HepG2 (cell line): Measurements from ENCODE around the gene MAGIX. TPM values are rescaled to one million over a fixed set of nuclear protein-coding genes. Genes with fewer than 3 reads are reported as not detected.
A peak's percentile ranks its signal among the peaks of the same experiment; 100 is the strongest.

ENCODE experiments used
- AKAP8 ChIP-seq: sonication (generic); formaldehyde crosslinking; IDR thresholded peaks from 2 replicates; pipeline ENCODE4 v1.5.1; 2020; ENCODE audit warnings: mild to moderate bottlenecking, missing genetic modification reagents
- E2F5 ChIP-seq: sonication (generic); formaldehyde crosslinking; conservative IDR thresholded peaks from 2 replicates; pipeline ENCODE4 v1.4.0; 2020; ENCODE audit warnings: missing genetic modification reagents
- ELF4 ChIP-seq: sonication (generic); formaldehyde crosslinking; IDR thresholded peaks from 2 replicates; pipeline ENCODE4 v1.5.0; 2020; ENCODE audit warnings: missing genetic modification reagents, mild to moderate bottlenecking, moderate library complexity, borderline replicate concordance
- FOXO1 ChIP-seq: sonication (generic); formaldehyde crosslinking; IDR thresholded peaks from 2 replicates; pipeline ENCODE4 v1.4.0; 2020; ENCODE audit warnings: missing genetic modification reagents
- HMG20A ChIP-seq: IDR thresholded peaks from 2 replicates; pipeline ENCODE4 v1.6.1; 2016; ENCODE audit warnings: borderline replicate concordance
- HOXA5 ChIP-seq: sonication (generic); formaldehyde crosslinking; IDR thresholded peaks from 2 replicates; pipeline ENCODE4 v1.4.0; 2020; ENCODE audit warnings: missing genetic modification reagents
- KDM5A ChIP-seq: fragments of 200-600 bp; sonication (generic); IDR thresholded peaks from 2 replicates; pipeline ENCODE4 v1.7.0; 2018; ENCODE audit warnings: antibody characterized with exemption, mild to moderate bottlenecking, low read length, borderline replicate concordance
- MYPOP ChIP-seq: sonication (generic); formaldehyde crosslinking; IDR thresholded peaks from 2 replicates; pipeline ENCODE4 v1.8.1; 2023; ENCODE audit warnings: mild to moderate bottlenecking, moderate library complexity, missing genetic modification reagents
- NR0B2 ChIP-seq: sonication (generic); formaldehyde crosslinking; IDR thresholded peaks from 2 replicates; pipeline ENCODE4 v1.4.0; 2020; ENCODE audit warnings: mild to moderate bottlenecking, missing genetic modification reagents
- NR2F6 ChIP-seq, 2 experiments: IDR thresholded peaks; 2 replicates each; pipeline ENCODE4 v1.6.1; 2016; ENCODE audit warnings: antibody characterized with exemption in 1 of 2, mild to moderate bottlenecking in 1 of 2
- PITX1 ChIP-seq: sonication (generic); formaldehyde crosslinking; IDR thresholded peaks from 2 replicates; pipeline ENCODE4 v1.5.1; 2020; ENCODE audit warnings: mild to moderate bottlenecking, missing genetic modification reagents
- RARG ChIP-seq: sonication (generic); formaldehyde crosslinking; IDR thresholded peaks from 2 replicates; pipeline ENCODE4 v1.4.0; 2020; ENCODE audit warnings: low read depth, mild to moderate bottlenecking, missing genetic modification reagents
- SNAI1 ChIP-seq: sonication (generic); formaldehyde crosslinking; IDR thresholded peaks from 2 replicates; pipeline ENCODE4 v1.5.0; 2020; ENCODE audit warnings: mild to moderate bottlenecking, missing genetic modification reagents, borderline replicate concordance
- SOX13 ChIP-seq, 3 experiments: fragments of 450-650 bp in 1 of 3; sonication (generic) in 1 of 3; formaldehyde crosslinking in 1 of 3; IDR thresholded peaks in 2 of 3; conservative IDR thresholded peaks in 1 of 3; 2 replicates each; pipeline versions ENCODE4 v1.5.0 to v1.6.1; 2016 to 2020; ENCODE audit warnings: antibody characterized with exemption in 1 of 3, mild to moderate bottlenecking in 1 of 3, missing compliant biosample characterization in 1 of 3, missing genetic modification reagents in 1 of 3, moderate library complexity in 1 of 3
- SSRP1 ChIP-seq: IDR thresholded peaks from 2 replicates; pipeline ENCODE4 v1.6.1; 2016; ENCODE audit warnings: control low read depth
- TARDBP ChIP-seq: sonication (generic); formaldehyde crosslinking; IDR thresholded peaks from 2 replicates; pipeline ENCODE4 v1.8.0; 2022; ENCODE audit warnings: mild to moderate bottlenecking, missing genetic modification reagents
- ZFX ChIP-seq: sonication (generic); formaldehyde crosslinking; IDR thresholded peaks from 2 replicates; pipeline ENCODE4 v1.4.0; 2020; ENCODE audit warnings: mild to moderate bottlenecking, low read depth, missing genetic modification reagents, moderate library complexity
- ZGPAT ChIP-seq: IDR thresholded peaks from 2 replicates; pipeline ENCODE4 v1.6.1; 2016; ENCODE audit warnings: mild to moderate bottlenecking
- ZNF326 ChIP-seq: sonication (generic); formaldehyde crosslinking; IDR thresholded peaks from 2 replicates; pipeline ENCODE4 v1.4.0; 2020; ENCODE audit warnings: missing genetic modification reagents, borderline replicate concordance
- ZNF446 ChIP-seq: sonication (generic); formaldehyde crosslinking; IDR thresholded peaks from 2 replicates; pipeline ENCODE4 v1.5.0; 2020; ENCODE audit warnings: mild to moderate bottlenecking, missing genetic modification reagents
- ZNF451 ChIP-seq: sonication (generic); formaldehyde crosslinking; IDR thresholded peaks from 2 replicates; pipeline ENCODE4 v1.5.0; 2020; ENCODE audit warnings: mild to moderate bottlenecking, missing genetic modification reagents
- ZNF468 ChIP-seq: sonication (generic); formaldehyde crosslinking; IDR thresholded peaks from 2 replicates; pipeline ENCODE4 v1.8.0; 2022; ENCODE audit warnings: mild to moderate bottlenecking, moderate library complexity, missing genetic modification reagents
- ZNF496 ChIP-seq: sonication (generic); formaldehyde crosslinking; IDR thresholded peaks from 2 replicates; pipeline ENCODE4 v1.8.1; 2023; ENCODE audit warnings: mild to moderate bottlenecking, moderate library complexity, missing genetic modification reagents; ENCODE audit not compliant: insufficient replicate concordance
- ZNF816 ChIP-seq: sonication (generic); formaldehyde crosslinking; IDR thresholded peaks from 2 replicates; pipeline ENCODE4 v1.8.0; 2022; ENCODE audit warnings: missing genetic modification reagents, mild to moderate bottlenecking, borderline replicate concordance
- polyA plus RNA-seq, 8 experiments: library from polyadenylated mRNA; depleted of rRNA in 3 of 8; stranded (reverse) in 7 of 8; unstranded in 1 of 8; fragments of >200 nt; fragmentation: Illumina TruSeq in 4 of 8; extraction: Trizol in 4 of 8; gene quantifications; 2 replicates each; pipeline versions ENCODE4 v1.2.1 to v1.2.3, GENCODE V29; 2011 to 2016; ENCODE audit warnings: low read depth in 4 of 8, missing spikeins in 1 of 8, mixed read lengths in 1 of 8; ENCODE audit not compliant: insufficient read depth in 1 of 8
- total RNA-seq, 5 experiments: library from RNA; depleted of rRNA; stranded (reverse); fragments of >200 nt; fragmentation: Illumina TruSeq; extraction: Trizol; gene quantifications; 2 replicates each; pipeline ENCODE4 v1.2.3, GENCODE V29; 2016; ENCODE audit warnings: low read depth in 1 of 5

Gene MAGIX
- total and polyA plus RNA-seq, 2 of the 13 experiments (the other 11 are each of a cell fraction or from before 2014, with no cell fraction given): 0.63 to 1.2 TPM

- TF ChIP-seq ELF4 (CRISPR knock-in tag): no peak
- no peak for TF ChIP-seq HMG20A (CRISPR knock-in tag)
- 0 out of 2 replicates have a peak, but pooled peaks have one; percentile 20 for TF ChIP-seq TARDBP (CRISPR knock-in tag)
- TF ChIP-seq PITX1 (CRISPR knock-in tag): no peak
- no peak for TF ChIP-seq NR0B2 (CRISPR knock-in tag)
- TF ChIP-seq ZNF468: no peak
- no peak for TF ChIP-seq SNAI1 (CRISPR knock-in tag)
- no peak for TF ChIP-seq FOXO1 (CRISPR knock-in tag)
- TF ChIP-seq ZNF451: no peak
- peak; percentile 74 for TF ChIP-seq ZFX
- TF ChIP-seq ZNF446: no peak
- TF ChIP-seq ZNF496 (CRISPR knock-in tag): no peak
- peak; percentile 60; the same call in 1 of the 2 replicates for TF ChIP-seq MYPOP
- TF ChIP-seq ZNF816 (CRISPR knock-in tag): no peak
- no peak for TF ChIP-seq RARG
- no peak for TF ChIP-seq AKAP8
- TF ChIP-seq ZGPAT (CRISPR knock-in tag): no peak
- no peak for TF ChIP-seq ZNF326 (CRISPR knock-in tag)
- no peak for TF ChIP-seq NR2F6 (IDR thresholded peaks at IDR 0.05)
- no peak for TF ChIP-seq NR2F6 (CRISPR knock-in tag; IDR thresholded peaks at IDR 0.05)
- no peak for TF ChIP-seq E2F5
- no peak for TF ChIP-seq SSRP1 (CRISPR knock-in tag)
- TF ChIP-seq SOX13 (IDR thresholded peaks at IDR 0.05): no peak
- TF ChIP-seq SOX13 (CRISPR knock-in tag; conservative IDR thresholded peaks at IDR 0.05 in 1 of 2, IDR thresholded peaks at IDR 0.05 in 1 of 2): peak in 1 of 2 experiments; percentile 8; a peak in 1 of 4 replicates
- TF ChIP-seq KDM5A: no peak
- no peak for TF ChIP-seq HOXA5 (CRISPR knock-in tag)
Observed at GRCh38 chrX:49163555-49164419, 1.2 kb downstream of the MAGIX start (continued).
